ENCODE measurements around the gene HES4.
"Not testable (repeated sequence)": the region's sequence is repeated elsewhere in the genome, so short reads cannot be mapped to it uniquely, and the experiment has no call there.

Gene HES4

GRCh38 chr1:1011396-1011949 is 11.6 kb upstream of the HES4 start:
- no peak for FAIRE-seq
- TF ChIP-seq SPI1 (IDR thresholded peaks at IDR 0.05; ENCODE audit: low read depth, low read length) (no peak), POLR2AphosphoS5 (IDR thresholded peaks at IDR 0.05; ENCODE audit: low read depth, low read length) (no peak), POLR2A (IDR thresholded peaks at IDR 0.05; ENCODE audit: low read depth, low read length) (no peak), PAX5 (IDR thresholded peaks at IDR 0.05; ENCODE audit: insufficient read depth, low read length, severe bottlenecking) (no peak), TAF1 (IDR thresholded peaks at IDR 0.05; ENCODE audit: low read depth, low read length) (no peak), POU2F2 (IDR thresholded peaks at IDR 0.05; ENCODE audit: low read depth, low read length) (no peak)
- DNase-seq (ENCODE audit: insufficient read length, low spot score) = no peak

GRCh38 chr1:1010131-1010530 is 10.2 kb upstream of the HES4 start:
- FAIRE-seq; DNase-seq (ENCODE audit: insufficient read length, low spot score): not testable (repeated sequence)

- FAIRE-seq = no peak
- no peak for DNase-seq (ENCODE audit: insufficient read length, low spot score)
- TF ChIP-seq TAF1 (IDR thresholded peaks at IDR 0.05; ENCODE audit: low read depth, low read length) (no peak), POLR2A (IDR thresholded peaks at IDR 0.05; ENCODE audit: low read depth, low read length) (no peak), SPI1 (IDR thresholded peaks at IDR 0.05; ENCODE audit: low read depth, low read length) (no peak), PAX5 (IDR thresholded peaks at IDR 0.05; ENCODE audit: insufficient read depth, low read length, severe bottlenecking) (no peak), POLR2AphosphoS5 (IDR thresholded peaks at IDR 0.05; ENCODE audit: low read depth, low read length) (no peak), POU2F2 (IDR thresholded peaks at IDR 0.05; ENCODE audit: low read depth, low read length) (no peak)
Observed at GRCh38 chr1:1006305-1007159, 6.6 kb upstream of the HES4 start.

- FAIRE-seq = no peak
Observed at GRCh38 chr1:1005774-1006304, 5.9 kb upstream of the HES4 start.

GRCh38 chr1:1004780-1005697 is 5.1 kb upstream of the HES4 start:
- FAIRE-seq = peak; percentile 33
- TF ChIP-seq POLR2A (IDR thresholded peaks at IDR 0.05; ENCODE audit: low read depth, low read length) = no peak
- TF ChIP-seq POLR2AphosphoS5 (IDR thresholded peaks at IDR 0.05; ENCODE audit: low read depth, low read length) = no peak
- TF ChIP-seq TAF1 (IDR thresholded peaks at IDR 0.05; ENCODE audit: low read depth, low read length) = no peak
- TF ChIP-seq SPI1 (IDR thresholded peaks at IDR 0.05; ENCODE audit: low read depth, low read length) = no peak
- TF ChIP-seq PAX5 (IDR thresholded peaks at IDR 0.05; ENCODE audit: insufficient read depth, low read length, severe bottlenecking) = no peak
- TF ChIP-seq POU2F2 (IDR thresholded peaks at IDR 0.05; ENCODE audit: low read depth, low read length) = no peak
- DNase-seq (ENCODE audit: insufficient read length, low spot score) = no peak

More at GRCh38 chr1:1005774-1006304, 5.9 kb upstream of the HES4 start:
- no peak for TF ChIP-seq POU2F2 (IDR thresholded peaks at IDR 0.05; ENCODE audit: low read depth, low read length)
- TF ChIP-seq POLR2AphosphoS5 (IDR thresholded peaks at IDR 0.05; ENCODE audit: low read depth, low read length) = no peak
- TF ChIP-seq SPI1 (IDR thresholded peaks at IDR 0.05; ENCODE audit: low read depth, low read length) = no peak
- no peak for TF ChIP-seq PAX5 (IDR thresholded peaks at IDR 0.05; ENCODE audit: insufficient read depth, low read length, severe bottlenecking)
- no peak for DNase-seq (ENCODE audit: insufficient read length, low spot score)

GRCh38 chr1:1004420-1004779 is 4.5 kb upstream of the HES4 start:
- FAIRE-seq = no peak
- DNase-seq (ENCODE audit: insufficient read length, low spot score) = no peak
- no peak for TF ChIP-seq POLR2AphosphoS5 (IDR thresholded peaks at IDR 0.05; ENCODE audit: low read depth, low read length)

GRCh38 chr1:1003618-1004419 is 3.9 kb upstream of the HES4 start:
- DNase-seq (ENCODE audit: insufficient read length, low spot score) (no peak), FAIRE-seq (no peak)
- TF ChIP-seq POU2F2 (IDR thresholded peaks at IDR 0.05; ENCODE audit: low read depth, low read length) (no peak), PAX5 (IDR thresholded peaks at IDR 0.05; ENCODE audit: insufficient read depth, low read length, severe bottlenecking) (no peak), POLR2AphosphoS5 (IDR thresholded peaks at IDR 0.05; ENCODE audit: low read depth, low read length) (no peak), POLR2A (IDR thresholded peaks at IDR 0.05; ENCODE audit: low read depth, low read length) (no peak), SPI1 (IDR thresholded peaks at IDR 0.05; ENCODE audit: low read depth, low read length) (no peak), TAF1 (IDR thresholded peaks at IDR 0.05; ENCODE audit: low read depth, low read length) (no peak)

- TF ChIP-seq POLR2AphosphoS5 (IDR thresholded peaks at IDR 0.05; ENCODE audit: low read depth, low read length) = no peak
- no peak for TF ChIP-seq TAF1 (IDR thresholded peaks at IDR 0.05; ENCODE audit: low read depth, low read length)
- no peak for TF ChIP-seq POU2F2 (IDR thresholded peaks at IDR 0.05; ENCODE audit: low read depth, low read length)
- no peak for TF ChIP-seq POLR2A (IDR thresholded peaks at IDR 0.05; ENCODE audit: low read depth, low read length)
- no peak for TF ChIP-seq SPI1 (IDR thresholded peaks at IDR 0.05; ENCODE audit: low read depth, low read length)
- TF ChIP-seq PAX5 (IDR thresholded peaks at IDR 0.05; ENCODE audit: insufficient read depth, low read length, severe bottlenecking) = no peak
- no peak for DNase-seq (ENCODE audit: insufficient read length, low spot score)
- FAIRE-seq = no peak
Observed at GRCh38 chr1:1001057-1001783, 1.3 kb upstream of the HES4 start.
